HG02571 (cell line): Measurements from ENCODE around the gene NALCN.

Experiments used
- ATAC-seq: cut with Tn5 transposase; IDR thresholded peaks from one replicate; pipeline ENCODE4 v1.9.1; 2021; ENCODE audit warnings: mild to moderate bottlenecking, moderate library complexity; ENCODE audit not compliant: unreplicated experiment

Gene NALCN

DNA sequence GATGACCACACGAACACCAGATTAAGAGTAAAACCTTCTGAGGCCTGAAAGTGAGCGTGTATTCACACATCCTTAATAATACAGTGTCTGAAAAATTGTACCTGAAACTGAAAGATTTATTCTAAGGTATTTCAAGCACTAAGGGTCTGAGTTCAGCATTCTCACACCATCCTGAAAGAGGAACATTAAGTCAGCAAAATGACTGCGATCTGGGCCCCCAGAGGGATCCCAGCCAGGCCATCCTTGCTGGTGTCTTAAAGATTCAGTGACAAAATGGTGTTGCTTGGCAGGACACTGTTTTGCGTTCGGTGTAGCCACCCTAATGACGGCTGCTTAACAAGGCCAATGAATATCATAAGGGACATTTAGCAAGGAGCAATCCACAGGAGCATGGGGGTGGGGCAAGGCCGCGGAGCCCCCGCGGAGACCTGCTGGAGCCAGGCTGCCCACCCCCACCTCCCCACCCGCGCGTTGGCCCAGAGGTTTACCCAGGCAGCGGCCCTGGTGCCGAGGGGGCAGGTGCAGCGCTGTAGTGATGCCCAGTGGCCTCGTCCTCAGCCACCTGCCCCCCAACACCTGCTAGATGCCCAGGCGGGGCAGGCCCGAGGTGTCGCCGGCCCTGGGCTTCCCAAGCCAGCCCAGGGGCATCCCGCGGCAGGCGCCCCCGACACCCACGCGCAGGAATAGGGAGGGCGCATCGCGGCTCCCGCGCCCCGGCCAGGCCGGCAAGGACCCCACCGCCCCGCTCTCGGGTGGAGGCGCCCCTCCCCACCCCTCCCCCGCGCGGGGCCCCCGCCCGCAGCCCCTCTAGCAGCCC lies 742 bp downstream of the NALCN start:
- no peak for ATAC-seq

DNA sequence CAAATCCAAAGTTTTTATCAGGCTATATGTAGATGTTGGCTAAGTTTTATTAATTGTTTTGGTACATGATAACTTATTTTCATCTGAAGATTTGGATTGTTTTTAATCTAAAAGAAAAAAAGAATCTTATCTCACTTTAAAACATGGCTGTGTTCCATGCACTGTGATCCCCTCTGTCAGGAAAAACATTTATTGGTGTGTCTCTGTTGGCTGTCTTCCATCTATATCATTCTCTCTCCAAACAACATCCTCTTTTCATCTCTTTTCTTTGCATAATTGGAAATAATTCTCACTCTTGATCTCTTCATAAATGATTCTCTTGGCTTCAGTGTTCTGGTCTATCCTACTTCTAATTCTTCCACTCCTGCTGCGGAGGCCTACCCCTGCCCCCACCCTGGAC lies 4.2 kb downstream of the NALCN start:
- ATAC-seq, result no peak

DNA sequence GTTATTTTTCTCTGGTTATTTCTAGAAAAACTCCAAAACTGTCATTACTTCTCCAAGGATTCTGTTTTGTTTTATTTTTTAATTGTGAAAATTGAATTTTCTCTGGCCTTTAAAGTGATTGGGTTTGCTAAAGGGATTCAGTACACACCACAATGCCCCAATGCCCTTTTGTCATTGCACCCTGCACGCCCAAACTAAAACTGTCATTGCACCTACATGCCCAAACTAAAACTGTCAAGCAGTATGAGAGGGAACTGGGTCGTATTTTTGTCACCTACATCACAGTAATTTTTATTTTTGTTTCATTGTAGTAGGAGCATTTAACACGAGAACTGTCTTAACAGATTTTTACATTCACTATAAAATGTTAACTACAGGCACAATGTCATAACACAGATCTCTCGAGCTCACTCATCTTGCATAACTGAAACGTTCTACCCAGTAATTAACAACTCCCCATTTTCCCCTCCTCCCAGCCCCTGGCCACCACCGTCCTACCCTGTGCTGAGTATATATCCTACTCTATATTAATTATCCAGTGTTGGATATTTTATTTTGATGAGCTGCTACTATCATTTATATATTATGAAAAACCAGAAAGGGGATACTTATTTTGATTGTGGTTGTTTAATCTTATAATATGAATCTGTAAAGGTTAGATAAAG lies 7.2 kb downstream of the NALCN start:
- ATAC-seq, result no peak

DNA sequence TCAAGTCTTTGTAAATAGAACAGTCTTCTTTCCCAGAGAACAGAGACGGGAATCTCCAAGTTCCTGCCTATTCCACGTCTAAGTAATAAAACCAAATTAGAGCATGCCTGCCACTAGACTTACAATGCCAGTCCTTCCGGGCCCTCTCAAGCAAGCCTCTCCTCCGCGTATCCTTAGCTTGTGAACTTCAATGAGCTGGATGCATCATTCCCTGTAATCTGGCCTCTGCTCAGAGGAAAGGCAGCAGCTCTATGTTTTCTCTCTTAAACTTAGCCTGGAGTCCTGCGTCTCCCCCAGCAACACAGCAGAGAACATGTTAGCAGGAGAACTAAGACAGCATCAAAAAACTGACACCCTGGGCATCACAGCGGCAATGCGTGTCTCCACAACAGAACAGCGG lies 8.2 kb downstream of the NALCN start:
- ATAC-seq, result no peak

DNA sequence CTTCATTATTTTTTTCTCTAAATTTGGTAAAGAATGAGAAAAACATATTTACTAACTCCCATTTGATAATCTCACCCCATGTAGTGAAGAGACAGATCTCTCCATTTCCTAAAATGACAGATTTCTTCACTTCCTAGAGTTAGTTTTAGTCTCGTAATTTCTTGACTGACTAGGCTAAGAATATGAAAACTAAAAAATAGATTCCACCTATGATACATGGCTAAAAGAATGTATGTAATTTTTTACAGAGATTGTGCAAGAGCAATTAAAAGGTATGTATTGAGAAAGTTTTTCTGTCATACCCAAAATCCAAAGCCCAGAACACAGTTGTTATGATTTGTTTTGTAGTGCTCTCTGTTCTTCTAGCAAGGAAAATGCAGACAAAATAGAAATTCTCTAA lies 9.5 kb downstream of the NALCN start:
- no peak for ATAC-seq

DNA sequence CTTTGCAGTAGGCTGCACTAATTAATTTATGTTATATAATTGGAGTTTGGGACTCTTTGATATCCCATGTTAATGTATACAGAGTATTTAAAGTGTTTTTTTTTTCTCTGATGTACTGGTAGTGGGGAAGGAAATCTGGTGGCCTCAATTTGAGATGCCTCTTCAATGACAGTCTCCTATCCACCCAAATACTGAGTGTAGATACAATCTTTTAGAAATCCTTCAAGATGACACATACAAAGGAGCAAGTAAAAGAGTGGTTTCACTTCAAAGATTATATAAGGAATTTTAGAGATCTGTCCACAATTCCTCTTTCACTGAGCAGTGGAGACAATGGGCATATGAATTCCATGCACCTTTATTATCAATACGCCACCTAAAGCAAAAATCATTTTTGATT lies 15.1 kb downstream of the NALCN start:
- ATAC-seq, result no peak

DNA sequence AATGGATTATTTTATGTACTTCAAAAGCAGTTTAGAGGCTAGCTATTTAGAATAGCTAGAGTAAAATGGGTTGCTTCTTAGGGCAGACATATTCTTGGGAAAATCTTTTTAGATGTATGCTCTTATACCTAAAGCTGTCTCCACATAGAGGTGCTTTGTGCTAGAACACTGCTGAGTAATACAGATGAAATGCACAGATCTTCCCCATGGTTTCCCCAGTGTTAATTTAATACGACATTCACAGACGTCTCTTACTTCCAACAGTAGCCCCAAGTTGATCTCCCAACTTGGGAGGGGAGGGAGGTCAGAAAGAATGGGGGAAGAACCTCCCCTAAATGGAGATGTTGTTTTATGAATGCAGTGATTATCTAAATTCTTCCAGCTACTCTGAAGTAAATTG lies 16.9 kb downstream of the NALCN start:
- no peak for ATAC-seq

DNA sequence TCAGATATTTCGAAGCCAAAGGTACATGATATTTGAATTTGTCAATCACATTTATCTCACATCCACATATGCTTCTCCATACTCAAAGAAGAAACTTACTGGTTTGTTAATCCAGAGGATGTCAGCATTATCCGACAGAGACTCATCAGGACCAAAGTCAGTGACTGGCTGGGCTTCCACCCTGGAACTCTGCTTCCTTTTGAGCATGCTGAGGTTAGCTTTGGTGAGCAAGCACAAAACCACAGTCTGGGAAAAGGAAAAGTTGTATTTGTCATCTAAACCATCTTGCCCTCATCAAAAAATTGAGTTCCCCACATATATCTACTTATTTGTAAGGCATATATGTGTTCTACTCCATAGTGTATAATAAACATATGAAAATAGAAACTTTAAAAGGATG lies 17.4 kb downstream of the NALCN start:
- ATAC-seq, result no peak

DNA sequence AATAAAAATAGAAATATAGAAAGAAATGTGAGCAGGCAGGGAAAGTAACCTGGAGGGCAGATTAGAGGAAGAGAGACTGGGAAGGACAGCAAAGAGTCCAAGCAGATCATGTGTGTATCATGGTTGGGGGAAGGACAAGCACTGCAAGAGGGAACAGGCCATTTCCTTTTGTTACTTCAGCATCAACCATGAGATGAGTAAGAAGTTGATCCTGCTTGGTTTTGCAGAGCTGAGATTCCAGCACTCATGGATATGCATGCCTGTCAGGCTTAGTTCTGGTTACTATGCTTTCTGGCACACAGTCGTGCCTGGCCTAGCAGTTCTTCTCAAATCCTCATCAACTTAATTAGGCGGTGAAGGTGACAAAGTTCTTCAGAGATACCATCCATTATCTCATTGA lies 18.1 kb downstream of the NALCN start:
- ATAC-seq, result no peak

DNA sequence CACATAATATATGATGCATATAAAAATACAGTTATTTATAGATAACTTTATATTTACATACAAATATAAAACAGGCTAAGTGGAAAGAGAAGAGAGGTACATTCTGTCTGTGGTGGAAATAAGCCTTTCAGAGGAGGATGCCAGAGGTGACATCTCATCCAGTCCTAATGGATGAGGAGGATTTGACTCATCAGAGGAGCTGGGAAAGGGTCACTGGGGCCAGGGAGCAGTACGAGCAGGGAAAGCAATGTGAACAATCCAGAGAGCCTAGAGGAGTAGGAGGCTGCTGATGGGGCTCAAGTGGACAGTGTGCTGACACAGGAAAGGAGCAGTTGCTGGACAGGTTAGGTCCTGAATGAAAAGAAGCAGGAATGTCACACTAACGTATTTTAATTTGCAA lies 18.6 kb downstream of the NALCN start:
- no peak for ATAC-seq

DNA sequence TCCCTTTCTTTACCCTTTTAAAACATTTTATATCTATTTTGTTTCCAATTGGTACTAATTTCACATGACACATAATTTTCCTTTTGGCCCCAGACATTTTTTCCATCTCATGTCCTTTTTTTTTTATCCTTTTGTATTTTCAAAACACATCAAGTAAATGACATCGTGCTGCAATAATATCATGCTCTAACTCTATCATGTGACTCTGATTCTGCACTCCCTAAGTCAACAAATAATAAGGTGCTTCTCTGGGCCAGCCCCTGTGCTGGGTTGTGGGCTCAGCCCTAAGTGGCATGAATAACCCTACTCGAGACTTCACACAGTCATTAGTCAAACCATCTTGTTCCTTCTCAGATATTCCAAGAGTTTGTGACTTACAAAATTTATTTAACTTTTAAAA lies 21.7 kb downstream of the NALCN start:
- ATAC-seq, result no peak

DNA sequence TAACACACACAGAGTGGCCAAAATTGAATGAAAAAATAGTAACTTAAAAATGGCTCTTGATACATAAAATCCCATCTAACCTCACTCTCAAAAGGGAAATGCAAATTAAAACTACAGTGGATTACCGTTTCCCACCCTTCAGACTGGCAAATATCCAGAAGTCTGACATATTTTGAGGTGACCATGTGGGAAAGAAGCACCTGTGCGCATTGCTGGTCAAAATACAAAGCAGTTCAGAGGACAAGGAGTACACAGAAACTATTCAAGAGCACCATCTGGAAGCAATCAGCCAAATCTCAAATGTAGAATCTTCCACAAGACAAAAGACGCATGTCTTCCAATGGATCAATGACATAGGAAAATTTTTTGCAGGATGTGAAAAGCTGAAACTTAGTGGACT lies 23.2 kb downstream of the NALCN start:
- ATAC-seq, result no peak

DNA sequence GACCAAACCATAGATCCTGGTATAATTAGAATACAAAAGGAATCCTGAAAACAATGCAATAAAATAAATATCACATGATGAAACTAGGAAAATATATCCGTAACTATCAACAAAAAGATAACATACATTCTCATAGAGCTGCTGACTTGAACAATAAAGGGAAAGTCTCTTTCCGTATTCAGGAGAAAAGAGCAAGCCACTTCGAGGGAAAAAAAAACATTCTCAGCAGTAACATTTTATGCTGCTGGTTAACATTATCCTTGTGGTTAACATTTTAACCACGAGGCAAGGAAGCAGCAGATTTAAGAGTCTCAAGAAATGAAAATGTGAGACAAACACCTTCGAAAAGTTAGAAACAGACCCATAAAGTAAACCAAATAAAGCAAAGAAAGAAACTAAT lies 25.8 kb downstream of the NALCN start:
- ATAC-seq, result no peak

DNA sequence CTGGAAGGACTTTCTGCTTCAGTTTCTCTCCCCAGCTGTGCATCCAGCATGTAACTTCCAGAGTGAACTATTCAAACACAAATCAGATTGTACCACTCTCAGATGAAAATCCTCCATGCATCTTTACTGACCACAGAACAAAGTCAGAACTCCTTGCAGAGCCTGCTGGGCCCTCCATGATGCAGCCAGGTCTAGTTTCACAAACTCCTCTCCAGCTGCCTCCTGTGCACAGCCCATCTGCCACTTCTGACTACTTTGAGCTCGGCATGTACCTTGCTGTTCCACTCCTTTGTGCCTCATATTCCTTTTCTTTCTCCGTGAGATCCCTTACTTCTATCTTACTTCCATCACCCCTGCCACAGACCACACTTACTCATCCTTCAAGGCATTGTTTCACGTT lies 31.4 kb downstream of the NALCN start:
- no peak for ATAC-seq

DNA sequence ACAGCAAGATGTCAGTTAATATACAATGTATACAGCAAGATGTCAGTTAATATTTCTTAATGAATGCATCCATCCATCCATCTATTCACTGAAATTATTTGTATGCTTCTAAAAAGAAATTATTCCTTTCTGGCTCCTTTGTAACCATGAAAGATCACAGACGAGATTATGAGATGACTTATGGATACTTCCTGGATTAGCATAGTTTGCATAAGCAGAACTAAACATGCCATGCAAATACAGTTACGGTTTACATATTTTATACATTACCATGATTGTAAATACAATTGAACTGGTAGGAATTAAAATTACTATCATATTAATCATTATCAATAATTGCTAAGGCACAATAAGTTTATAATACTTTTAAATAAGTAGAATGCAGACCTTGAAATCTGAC lies 32.7 kb downstream of the NALCN start:
- ATAC-seq, result no peak

DNA sequence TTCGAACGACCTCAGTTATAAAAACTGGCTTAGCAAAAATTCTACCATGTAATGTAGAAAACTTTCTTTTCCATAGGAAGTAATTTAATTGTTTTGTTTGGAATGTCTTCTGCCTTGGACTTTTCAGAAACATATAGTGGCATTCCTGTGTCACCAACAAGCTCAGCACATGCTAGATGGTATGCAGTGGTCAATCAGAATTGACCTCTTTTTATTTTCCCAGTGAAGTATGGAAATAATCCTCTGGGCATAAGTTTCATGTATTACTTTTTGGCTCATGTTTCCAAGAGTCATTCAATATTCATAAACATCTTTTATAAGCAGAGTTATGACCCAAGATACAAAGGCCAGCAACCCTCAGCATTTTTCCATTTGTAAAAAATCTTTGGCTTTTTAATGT lies 33.6 kb downstream of the NALCN start:
- ATAC-seq, result no peak

DNA sequence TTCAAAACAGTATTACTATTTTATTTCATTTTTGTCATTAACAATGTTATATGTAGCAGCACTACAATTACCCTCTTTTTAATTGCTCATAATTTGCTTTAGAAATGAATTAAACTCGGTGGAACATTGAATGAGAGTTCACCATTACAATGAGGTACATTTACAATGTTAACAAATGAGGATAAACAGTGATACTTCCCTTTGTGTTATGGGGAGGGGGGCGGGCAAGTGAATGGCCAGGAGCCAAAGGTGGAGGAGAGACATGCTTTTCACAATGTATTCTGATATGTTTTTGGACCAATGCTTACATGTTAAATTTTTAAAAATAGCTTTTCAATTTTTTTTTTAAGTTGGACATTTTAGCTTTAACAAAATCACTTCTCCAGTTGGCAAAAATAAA lies 34.2 kb downstream of the NALCN start:
- ATAC-seq, result no peak

DNA sequence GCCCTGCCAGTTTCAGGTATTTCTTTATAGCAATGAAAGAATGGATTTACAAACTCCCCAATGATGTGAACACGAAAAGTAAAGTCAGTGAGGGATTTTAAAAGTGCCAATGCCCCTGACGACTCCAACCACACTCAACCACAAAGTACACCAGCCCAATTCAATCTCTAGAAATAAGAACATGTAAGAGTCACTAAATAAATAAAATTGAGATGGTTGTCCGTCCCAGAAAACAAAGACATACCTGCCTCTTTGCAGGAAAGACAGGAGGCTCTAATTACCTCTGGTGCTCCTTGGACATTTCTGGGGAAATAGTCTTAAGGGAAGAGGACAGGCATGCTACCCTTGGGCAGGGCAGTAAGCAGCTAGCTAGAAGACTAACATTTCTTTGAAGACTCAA lies 55.8 kb downstream of the NALCN start:
- no peak for ATAC-seq

DNA sequence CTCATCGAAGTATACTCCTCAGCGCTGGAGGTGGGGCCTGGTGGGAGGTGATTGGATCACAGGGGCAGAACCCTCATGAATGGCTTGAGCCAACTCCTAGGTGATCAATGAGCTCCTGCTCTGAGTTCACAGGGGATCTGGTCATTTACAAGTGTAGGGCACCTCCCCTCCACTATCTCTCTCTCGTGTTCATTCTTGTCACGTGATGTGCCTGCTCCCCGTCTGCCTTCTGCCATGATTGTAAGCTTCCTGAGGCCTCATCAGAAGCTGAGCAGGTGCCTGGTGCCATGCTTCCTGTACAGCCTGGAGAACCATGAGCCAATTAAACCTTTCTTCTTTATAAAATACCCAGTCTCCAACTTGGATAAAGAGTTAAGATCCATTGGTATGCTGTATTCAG lies 61.4 kb downstream of the NALCN start:
- no peak for ATAC-seq

DNA sequence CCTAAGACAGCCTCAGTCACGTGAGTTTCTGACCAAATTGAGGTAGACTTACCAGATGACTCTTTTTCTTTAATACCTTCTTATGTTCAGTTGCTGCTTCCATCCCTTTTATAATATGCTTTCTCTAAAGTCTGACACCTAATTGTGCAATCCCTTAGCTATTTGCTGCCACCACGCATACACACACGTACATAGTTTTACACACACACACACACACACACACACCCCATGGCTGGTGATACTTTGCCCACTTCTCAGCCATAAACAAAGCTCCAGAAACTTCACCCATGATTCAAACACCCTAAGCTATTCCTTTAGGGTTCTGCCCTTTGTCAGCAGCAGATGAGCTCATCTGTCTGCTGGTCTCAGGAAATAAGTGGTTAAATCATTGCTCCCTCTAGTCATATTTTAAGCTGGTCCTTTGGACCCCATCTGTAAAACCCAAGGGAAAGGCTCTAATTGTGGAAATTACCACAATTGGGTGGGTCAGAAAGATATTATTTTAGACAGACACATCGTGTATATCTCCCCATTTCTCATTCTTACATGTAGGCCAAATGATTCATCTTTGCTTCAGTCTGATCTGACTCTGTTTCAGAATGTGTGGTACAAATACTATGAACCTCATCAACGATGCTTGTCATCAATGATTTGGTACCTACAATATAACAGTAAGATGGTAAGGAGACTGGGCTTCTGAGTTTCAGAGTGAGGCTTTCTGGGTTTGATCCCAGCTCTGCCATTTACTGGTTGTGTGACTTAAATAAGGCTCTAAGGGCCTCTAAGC lies 69.2 kb downstream of the NALCN start:
- ATAC-seq, result no peak

DNA sequence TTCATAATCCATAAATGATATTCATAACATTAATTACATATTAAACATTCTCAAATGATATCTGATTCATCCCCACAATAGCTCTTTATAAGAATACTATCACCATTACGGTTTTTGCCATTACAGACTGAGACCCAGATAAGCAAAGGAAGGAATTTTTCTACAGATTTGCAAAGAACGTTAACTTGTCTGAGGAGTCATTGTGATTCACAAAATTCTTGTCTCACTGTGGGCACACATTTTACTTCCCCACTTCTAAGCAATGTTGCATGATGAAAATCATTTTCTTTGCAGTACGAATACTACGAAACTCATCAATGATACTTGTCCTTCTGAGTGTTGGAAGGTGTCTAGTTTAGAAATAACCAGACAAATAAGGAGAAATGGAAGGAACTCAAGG lies 70.1 kb downstream of the NALCN start:
- ATAC-seq, result no peak
